Lung (tissue), 12 donors: Measurements from ENCODE around the gene SLC24A2. TPM values are rescaled to one million over a fixed set of nuclear protein-coding genes. Genes with fewer than 3 reads are reported as not detected.

Source experiments
- ATAC-seq: fragments of 200-7000 bp; cut with Tn5 transposase; one replicate; pipeline ENCODE4 v1.9.1; 2020; ENCODE audit warnings: moderate number of reproducible peaks; ENCODE audit not compliant: insufficient read depth, low FRiP score
- DNase-seq, 3 donors: peaks; one replicate each; pipeline ENCODE4 v3.0.0-alpha.2; 2013 to 2017
- H3K27ac ChIP-seq, 2 donors: one replicate each; pipeline ENCODE4 v1.5.1; 2013; ENCODE audit warnings: mild to moderate bottlenecking in 2 of 2, moderate library complexity in 2 of 2, control low read depth in 1 of 2, inconsistent platforms in 1 of 2, low read depth in 1 of 2, low read length in 1 of 2
- H3K27me3 ChIP-seq, 3 donors: one replicate each; pipeline ENCODE4 v1.5.1; 2013; ENCODE audit warnings: low read length in 2 of 3; ENCODE audit not compliant: control insufficient read depth in 3 of 3, insufficient read depth in 3 of 3
- H3K36me3 ChIP-seq, 4 donors: one replicate each; pipeline ENCODE4 v1.5.1; 2013; ENCODE audit warnings: low read length in 4 of 4, mild to moderate bottlenecking in 1 of 4, moderate library complexity in 1 of 4; ENCODE audit not compliant: control insufficient read depth in 4 of 4, insufficient read depth in 4 of 4
- H3K4me1 ChIP-seq, 5 donors: one replicate each; pipeline ENCODE4 v1.5.1; 2013; ENCODE audit warnings: low read length in 5 of 5, mild to moderate bottlenecking in 2 of 5, moderate library complexity in 1 of 5; ENCODE audit not compliant: control insufficient read depth in 5 of 5, insufficient read depth in 5 of 5
- H3K4me3 ChIP-seq: one replicate; pipeline ENCODE4 v1.5.1; 2013; ENCODE audit warnings: mild to moderate bottlenecking, control low read depth, moderate library complexity
- H3K9ac ChIP-seq, 2 donors: one replicate each; pipeline ENCODE4 v1.5.1; 2013; ENCODE audit warnings: low read length in 2 of 2, control low read depth in 1 of 2; ENCODE audit not compliant: insufficient read depth in 1 of 2
- H3K9me3 ChIP-seq, 4 donors: one replicate each; pipeline ENCODE4 v1.5.1; 2013; ENCODE audit warnings: low read length in 3 of 4, mild to moderate bottlenecking in 1 of 4, moderate library complexity in 1 of 4; ENCODE audit not compliant: control insufficient read depth in 4 of 4, insufficient read depth in 3 of 4
- CTCF ChIP-seq: IDR thresholded peaks from 2 replicates; pipeline ENCODE4 v1.5.1; 2012; ENCODE audit warnings: mild to moderate bottlenecking; ENCODE audit errors: control extremely low read depth, extremely low read depth
- whole genome bisulfite sequencing, 2 donors: extraction: QIAGEN DNeasy Blood & Tissue Kit; methylation state at CpG; one replicate each; pipeline ENCODE4 v1.1.7; 2013; 5-methylcytosine and 5-hydroxymethylcytosine counted together
- polyA plus RNA-seq, 2 donors: library from polyadenylated mRNA; stranded (reverse); fragments of 200-250 nt; gene quantifications; one replicate each; pipeline ENCODE4 v1.2.1, GENCODE V29; 2013
- total RNA-seq, 2 donors: library from RNA; depleted of rRNA in 1 of 2; stranded (reverse); fragments of >200 nt in 1 of 2; gene quantifications; one replicate each; pipeline ENCODE4 v1.2.1, GENCODE V29; 2014 to 2021
- donor health status: control.
- donor health status: control.
- donor health status: Bipolar disorder and iron deficiency.
- donor health status: healthy.
- donor health status: DM: yes; HTN: yes; CAD: no.

Gene SLC24A2
- total and polyA plus RNA-seq, 4 donors = 0.06 to 0.20 TPM; not detected in 2

GRCh38 chr9:19807182-19807892 lies 18.5 kb upstream of the SLC24A2 start:
- TF ChIP-seq CTCF = no peak
- ATAC-seq = no peak

GRCh38 chr9:19804431-19804830 lies 15.6 kb upstream of the SLC24A2 start:
- Histone ChIP-seq H3K36me3 (no peaks in the 10 kb centered on the region), H3K4me1 (no peaks in the 10 kb centered on the region), H3K9me3 (peaks cover 0 to 2% (median 0%) of the 10 kb centered on the region in 4 donors), H3K27ac (no peak overlapping the region), H3K4me3 (no peak overlapping the region), H3K9ac (no peak overlapping the region), H3K27me3 (no peaks in the 10 kb centered on the region)
- WGBS, 2 donors = 26 to 34% methylated on average over 1 of the region's 1 CpG
- ATAC-seq (no peak), DNase-seq (no peak)
- no peak for TF ChIP-seq CTCF

More at GRCh38 chr9:19807182-19807892, 18.5 kb upstream of the SLC24A2 start:
- Histone ChIP-seq H3K36me3 (no peaks in the 10 kb centered on the region), H3K27ac (no peak overlapping the region), H3K9me3 (no peaks in the 10 kb centered on the region), H3K27me3 (no peaks in the 10 kb centered on the region), H3K4me3 (no peak overlapping the region), H3K9ac (no peak overlapping the region), H3K4me1 (no peaks in the 10 kb centered on the region)
- 36 to 37% methylated on average over 4 of the region's 4 CpGs for WGBS, 2 donors
- no peak for DNase-seq

GRCh38 chr9:19800884-19801283 lies 12.0 kb upstream of the SLC24A2 start:
- Histone ChIP-seq H3K4me1 (no peaks in the 10 kb centered on the region), H3K9me3 (peaks cover 0 to 2% (median 0%) of the 10 kb centered on the region in 4 donors)

More at GRCh38 chr9:19800884-19801283, 12.0 kb upstream of the SLC24A2 start:
- H3K36me3 ChIP-seq = no peaks in the 10 kb centered on the region
- no peak overlapping the region for H3K27ac ChIP-seq
- TF ChIP-seq CTCF = no peak
- DNase-seq (no peak), ATAC-seq (no peak)
- no peak overlapping the region for H3K4me3 ChIP-seq
- WGBS, 2 donors = 85 to 91% methylated on average over 6 of the region's 6 CpGs
- no peak overlapping the region for H3K9ac ChIP-seq
- H3K27me3 ChIP-seq = no peaks in the 10 kb centered on the region
